Measurements from ENCODE around the gene UCKL1.

DNA sequence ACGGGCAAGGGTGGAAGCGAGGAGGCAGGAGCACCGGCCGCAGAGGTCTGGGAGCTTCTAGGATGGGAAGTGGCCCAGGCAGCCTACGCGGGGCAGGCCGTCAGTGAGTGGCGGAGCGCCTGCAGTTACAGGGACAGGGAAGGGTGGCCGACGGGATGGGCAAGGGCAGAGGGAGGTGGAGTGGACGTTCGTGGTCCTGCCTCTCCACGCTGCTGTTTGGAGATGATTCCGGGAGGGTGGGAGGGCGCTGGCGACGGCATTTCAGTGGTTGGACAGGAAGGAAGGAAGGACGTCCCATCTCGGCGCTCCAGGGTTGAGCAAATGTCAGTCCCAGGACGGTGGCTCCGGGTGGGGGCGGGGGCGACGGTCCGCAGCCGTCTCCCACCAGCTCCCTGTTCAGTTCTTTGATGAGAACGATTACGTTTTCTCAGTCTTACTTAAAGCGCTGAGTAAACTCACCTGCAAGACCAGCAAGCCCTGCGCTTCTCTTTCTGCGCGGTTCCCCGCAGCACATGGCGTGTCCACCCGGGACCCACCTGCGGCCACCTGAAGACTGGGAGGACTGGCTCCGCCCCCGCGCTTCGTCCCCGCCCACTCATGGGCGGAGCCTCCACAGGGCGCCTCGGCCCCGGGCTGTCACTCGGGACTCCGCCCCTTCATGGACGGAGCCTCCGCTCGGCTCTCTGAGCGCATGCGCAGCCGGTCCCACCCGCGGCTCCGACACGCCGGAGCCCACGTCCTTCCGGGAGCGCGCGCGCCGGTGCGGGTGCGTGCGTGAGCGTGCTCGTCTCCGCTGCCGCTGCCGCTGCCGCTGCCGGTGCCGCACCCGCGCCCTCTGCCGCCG, 61.6 kb downstream of the UCKL1 start, which contains the start of gene DNAJC5:
- TF ChIP-seq POLR2A (IDR thresholded peaks at IDR 0.05; ENCODE audit: low read depth, low read length), result no peak
- no peak for TF ChIP-seq POLR2AphosphoS5 (IDR thresholded peaks at IDR 0.05; ENCODE audit: low read depth, low read length)
- no peak for TF ChIP-seq TAF1 (IDR thresholded peaks at IDR 0.05; ENCODE audit: borderline replicate concordance, low read depth, low read length)

Measured in GM12892 (cell line).